ENCODE data around the gene NR6A1.

- TF ChIP-seq JUN (CRISPR knock-in tag; IDR thresholded peaks at IDR 0.05) (no peak), NR2C2 (CRISPR knock-in tag; IDR thresholded peaks at IDR 0.05; ENCODE audit: borderline replicate concordance) (no peak), CTCF (CRISPR knock-in tag; IDR thresholded peaks at IDR 0.05) (no peak), FOSL1 (CRISPR knock-in tag; IDR thresholded peaks at IDR 0.05; ENCODE audit: borderline replicate concordance) (no peak)
Measured at GRCh38 chr9:124474151-124474550, 297.0 kb downstream of the NR6A1 start.
